ENCODE data around the gene CDH4.

Gene CDH4

GRCh38 chr20:61579908-61580307 lies 327.8 kb downstream of the CDH4 start:
- CTCF ChIA-PET, result interaction anchor here (0.6 kb wide), 1 partner anchor 10 kb away, joined by 3 read pairs; no protein-coding TSS in a partner anchor
- POLR2A ChIA-PET (ENCODE audit: low non-redundant PET), result no interaction called here
- no peak for TF ChIP-seq CTCF (conservative IDR thresholded peaks at IDR 0.05; ENCODE audit: low read depth)
- DNase-seq (ENCODE audit: low spot score), result no peak
- H3K27ac ChIP-seq, result no peak overlapping the region

GRCh38 chr20:61580958-61581824 lies 329.1 kb downstream of the CDH4 start:
- no peak for DNase-seq (ENCODE audit: low spot score)
- CTCF ChIA-PET, result interaction anchor here (0.7 kb wide), 1 partner anchor 1158 kb away, joined by 3 read pairs; no protein-coding TSS in a partner anchor
- no peak for TF ChIP-seq CTCF (conservative IDR thresholded peaks at IDR 0.05; ENCODE audit: low read depth)
- POLR2A ChIA-PET (ENCODE audit: low non-redundant PET), result no interaction called here
- no peak overlapping the region for H3K27ac ChIP-seq

- TF ChIP-seq CTCF (conservative IDR thresholded peaks at IDR 0.05; ENCODE audit: low read depth), result no peak
- ChIA-PET POLR2A (ENCODE audit: low non-redundant PET) (no interaction called here), CTCF (interaction anchor here (0.7 kb wide), 1 partner anchor 1158 kb away, joined by 3 read pairs; no protein-coding TSS in a partner anchor)
- H3K27ac ChIP-seq, result no peak overlapping the region
- no peak for DNase-seq (ENCODE audit: low spot score)
Observed at GRCh38 chr20:61581825-61582188, 329.7 kb downstream of the CDH4 start.

- ChIA-PET CTCF (interaction anchor here (0.7 kb wide), 1 partner anchor 1159 kb away, joined by 3 read pairs; no protein-coding TSS in a partner anchor), POLR2A (ENCODE audit: low non-redundant PET) (no interaction called here)
- no peak for TF ChIP-seq CTCF (conservative IDR thresholded peaks at IDR 0.05; ENCODE audit: low read depth)
- H3K27ac ChIP-seq, result no peak overlapping the region
- DNase-seq (ENCODE audit: low spot score), result no peak
Observed at GRCh38 chr20:61582196-61582923, 330.3 kb downstream of the CDH4 start.

GRCh38 chr20:61583356-61583755 lies 331.3 kb downstream of the CDH4 start:
- TF ChIP-seq CTCF (conservative IDR thresholded peaks at IDR 0.05; ENCODE audit: low read depth), result no peak
- no peak overlapping the region for H3K27ac ChIP-seq
- no peak for DNase-seq (ENCODE audit: low spot score)
- ChIA-PET CTCF (no interaction called here), POLR2A (ENCODE audit: low non-redundant PET) (no interaction called here)

- TF ChIP-seq CTCF (conservative IDR thresholded peaks at IDR 0.05; ENCODE audit: low read depth), result no peak
- CTCF ChIA-PET, result no interaction called here
- POLR2A ChIA-PET (ENCODE audit: low non-redundant PET), result interaction anchor here (0.9 kb wide), 1 partner anchor 10 kb away, joined by 3 read pairs; no protein-coding TSS in a partner anchor
- no peak for DNase-seq (ENCODE audit: low spot score)
- H3K27ac ChIP-seq, result no peak overlapping the region
Observed at GRCh38 chr20:61584851-61585250, 332.8 kb downstream of the CDH4 start.
